SH-SY5Y (cell line): Measurements from ENCODE around the gene NUDT3.

Source experiments
- GATA2 ChIP-seq: IDR thresholded peaks from 2 replicates; pipeline ENCODE4 v1.6.1; 2011; ENCODE audit warnings: mild to moderate bottlenecking, low read depth, low read length
- GATA3 ChIP-seq: IDR thresholded peaks from 2 replicates; pipeline ENCODE4 v1.6.1; 2011; ENCODE audit warnings: low read depth, mild to moderate bottlenecking, low read length, moderate library complexity

DNA sequence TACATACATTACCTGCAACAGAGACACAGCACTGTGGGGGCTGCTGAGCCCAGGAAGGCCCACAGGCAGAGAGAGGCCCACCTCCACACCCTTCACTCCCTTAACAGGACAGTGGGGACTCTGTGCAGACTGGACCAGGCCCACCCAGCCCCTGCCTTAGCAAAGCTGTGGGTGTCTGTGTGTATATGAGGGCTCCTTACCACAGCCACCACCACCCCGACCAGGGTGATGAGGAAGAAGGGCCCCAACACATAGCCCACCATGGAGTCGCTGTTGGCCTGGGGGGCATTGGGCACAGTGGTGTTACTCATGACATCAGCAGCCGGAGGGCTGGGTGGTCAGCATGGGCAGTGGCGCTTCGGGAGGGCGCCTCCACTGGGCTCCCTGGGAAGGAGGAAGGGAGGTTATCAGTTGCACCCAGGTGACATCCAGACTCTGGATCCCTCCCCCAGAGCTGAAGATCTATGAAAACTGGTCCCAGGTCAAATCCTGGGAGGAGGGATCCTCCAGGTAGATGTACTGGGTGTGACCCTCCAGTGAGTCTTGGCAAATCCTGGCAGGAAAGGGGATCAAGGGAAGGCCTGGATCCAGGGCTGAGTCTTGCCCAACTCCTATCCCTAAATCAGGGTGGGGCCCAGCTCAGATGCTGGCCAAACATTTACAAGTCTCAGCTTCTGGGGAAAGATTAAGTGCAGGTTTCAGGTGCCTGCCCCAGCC, 144.8 kb downstream of the NUDT3 start:
- TF ChIP-seq GATA2 (no peak), GATA3 (no peak)
